H1 (cell line): ENCODE data around the gene SMIM9. TPM values are rescaled to one million over a fixed set of nuclear protein-coding genes. Genes with fewer than 3 reads are reported as not detected.

Source experiments
- EZH2 ChIP-seq: fragments of 200-600 bp; sonication (generic); IDR thresholded peaks from 2 replicates; pipeline ENCODE4 v1.7.1; 2012; ENCODE audit warnings: low read depth, mild to moderate bottlenecking, moderate library complexity, low read length, inconsistent platforms; ENCODE audit not compliant: severe bottlenecking
- GABPA ChIP-seq: IDR thresholded peaks from 2 replicates; pipeline ENCODE4 v1.6.1; 2011; ENCODE audit warnings: mild to moderate bottlenecking, low read length, moderate library complexity, borderline replicate concordance; ENCODE audit not compliant: insufficient read depth
- PHF8 ChIP-seq: fragments of 200-600 bp; sonication (generic); conservative IDR thresholded peaks from 2 replicates; pipeline ENCODE4 v1.7.1; 2012; ENCODE audit warnings: low read depth, mild to moderate bottlenecking, inconsistent platforms, low read length, moderate library complexity
- RNF2 ChIP-seq: fragments of 200-900, 300-1000 bp; sonication (generic); IDR thresholded peaks from 2 replicates; pipeline ENCODE4 v1.7.1; 2016; ENCODE audit warnings: borderline replicate concordance, low read depth, mild to moderate bottlenecking, antibody characterized with exemption, low read length; ENCODE audit not compliant: poor library complexity, severe bottlenecking; ENCODE audit errors: missing control alignments
- RXRA ChIP-seq: IDR thresholded peaks from 2 replicates; pipeline ENCODE4 v1.6.1; 2011; ENCODE audit warnings: low read depth, mild to moderate bottlenecking, low read length, moderate library complexity; ENCODE audit not compliant: insufficient read depth
- polyA plus RNA-seq, 7 experiments: library from polyadenylated mRNA; depleted of rRNA in 3 of 7; stranded (reverse) in 5 of 7; unstranded in 2 of 7; fragments of >200 nt in 5 of 7; fragments of 200-250 nt in 2 of 7; gene quantifications; 1 replicate in 5 of 7; 2 replicates in 1 of 7; 4 replicates in 1 of 7; pipeline versions ENCODE4 v1.2.1 to v1.2.3, GENCODE V29; 2011 to 2013; ENCODE audit warnings: missing spikeins in 2 of 7, mixed read lengths in 2 of 7
- total RNA-seq: library from RNA; stranded (reverse); fragmentation: NEBNext Ultra II Directional; extraction: Animal tissue kit (Norgen Biotek cat#: 25700); gene quantifications from 2 replicates; pipeline ENCODE4 v1.2.1, GENCODE V29; 2021
- TF ChIP-seq, protein P1 (sequence below): fragments of 300-600 bp; sonication (generic); IDR thresholded peaks from 2 replicates; pipeline ENCODE4 v1.7.1; 2012; ENCODE audit warnings: low read length, moderate library complexity, mild to moderate bottlenecking, inconsistent platforms; ENCODE audit not compliant: insufficient replicate concordance

SMIM9 gene
- total and polyA plus RNA-seq, 2 of the 8 experiments (the other 6 are each of a cell fraction or from before 2014, with no cell fraction given) = not detected

DNA sequence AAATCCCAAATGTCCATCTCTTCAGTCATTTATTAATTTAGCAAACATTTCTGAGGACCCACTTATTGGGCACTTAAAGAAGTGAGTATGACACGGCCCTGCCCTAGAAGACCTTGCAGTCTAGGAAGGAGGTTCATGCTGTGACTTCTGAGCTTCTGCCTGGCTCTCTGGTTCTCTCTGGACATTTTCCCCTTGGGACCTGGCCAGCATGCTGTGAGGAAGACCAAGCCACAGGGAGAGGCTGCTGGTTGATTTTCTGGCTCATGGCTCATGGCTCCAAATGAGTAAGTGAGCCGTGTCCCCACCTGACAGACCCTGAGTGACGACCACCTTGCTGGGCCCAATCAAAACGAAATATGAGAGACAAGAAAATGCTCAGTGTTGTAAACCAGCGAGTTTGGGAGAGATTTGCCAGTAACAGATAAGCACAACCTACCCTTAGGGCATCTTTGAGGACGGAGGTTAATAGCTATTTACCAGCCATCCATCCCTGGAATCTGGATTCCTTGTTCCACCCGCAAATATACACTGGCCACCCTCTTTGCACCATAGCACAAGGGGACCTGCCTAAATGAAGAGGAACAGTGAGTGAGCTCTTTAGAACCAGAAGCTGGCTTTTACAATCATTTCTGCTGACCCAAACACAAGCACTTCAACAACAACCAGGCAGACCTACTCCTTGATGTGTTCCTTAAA is 30.1 kb downstream of the SMIM9 start (continued):
- TF ChIP-seq, protein P1, sequence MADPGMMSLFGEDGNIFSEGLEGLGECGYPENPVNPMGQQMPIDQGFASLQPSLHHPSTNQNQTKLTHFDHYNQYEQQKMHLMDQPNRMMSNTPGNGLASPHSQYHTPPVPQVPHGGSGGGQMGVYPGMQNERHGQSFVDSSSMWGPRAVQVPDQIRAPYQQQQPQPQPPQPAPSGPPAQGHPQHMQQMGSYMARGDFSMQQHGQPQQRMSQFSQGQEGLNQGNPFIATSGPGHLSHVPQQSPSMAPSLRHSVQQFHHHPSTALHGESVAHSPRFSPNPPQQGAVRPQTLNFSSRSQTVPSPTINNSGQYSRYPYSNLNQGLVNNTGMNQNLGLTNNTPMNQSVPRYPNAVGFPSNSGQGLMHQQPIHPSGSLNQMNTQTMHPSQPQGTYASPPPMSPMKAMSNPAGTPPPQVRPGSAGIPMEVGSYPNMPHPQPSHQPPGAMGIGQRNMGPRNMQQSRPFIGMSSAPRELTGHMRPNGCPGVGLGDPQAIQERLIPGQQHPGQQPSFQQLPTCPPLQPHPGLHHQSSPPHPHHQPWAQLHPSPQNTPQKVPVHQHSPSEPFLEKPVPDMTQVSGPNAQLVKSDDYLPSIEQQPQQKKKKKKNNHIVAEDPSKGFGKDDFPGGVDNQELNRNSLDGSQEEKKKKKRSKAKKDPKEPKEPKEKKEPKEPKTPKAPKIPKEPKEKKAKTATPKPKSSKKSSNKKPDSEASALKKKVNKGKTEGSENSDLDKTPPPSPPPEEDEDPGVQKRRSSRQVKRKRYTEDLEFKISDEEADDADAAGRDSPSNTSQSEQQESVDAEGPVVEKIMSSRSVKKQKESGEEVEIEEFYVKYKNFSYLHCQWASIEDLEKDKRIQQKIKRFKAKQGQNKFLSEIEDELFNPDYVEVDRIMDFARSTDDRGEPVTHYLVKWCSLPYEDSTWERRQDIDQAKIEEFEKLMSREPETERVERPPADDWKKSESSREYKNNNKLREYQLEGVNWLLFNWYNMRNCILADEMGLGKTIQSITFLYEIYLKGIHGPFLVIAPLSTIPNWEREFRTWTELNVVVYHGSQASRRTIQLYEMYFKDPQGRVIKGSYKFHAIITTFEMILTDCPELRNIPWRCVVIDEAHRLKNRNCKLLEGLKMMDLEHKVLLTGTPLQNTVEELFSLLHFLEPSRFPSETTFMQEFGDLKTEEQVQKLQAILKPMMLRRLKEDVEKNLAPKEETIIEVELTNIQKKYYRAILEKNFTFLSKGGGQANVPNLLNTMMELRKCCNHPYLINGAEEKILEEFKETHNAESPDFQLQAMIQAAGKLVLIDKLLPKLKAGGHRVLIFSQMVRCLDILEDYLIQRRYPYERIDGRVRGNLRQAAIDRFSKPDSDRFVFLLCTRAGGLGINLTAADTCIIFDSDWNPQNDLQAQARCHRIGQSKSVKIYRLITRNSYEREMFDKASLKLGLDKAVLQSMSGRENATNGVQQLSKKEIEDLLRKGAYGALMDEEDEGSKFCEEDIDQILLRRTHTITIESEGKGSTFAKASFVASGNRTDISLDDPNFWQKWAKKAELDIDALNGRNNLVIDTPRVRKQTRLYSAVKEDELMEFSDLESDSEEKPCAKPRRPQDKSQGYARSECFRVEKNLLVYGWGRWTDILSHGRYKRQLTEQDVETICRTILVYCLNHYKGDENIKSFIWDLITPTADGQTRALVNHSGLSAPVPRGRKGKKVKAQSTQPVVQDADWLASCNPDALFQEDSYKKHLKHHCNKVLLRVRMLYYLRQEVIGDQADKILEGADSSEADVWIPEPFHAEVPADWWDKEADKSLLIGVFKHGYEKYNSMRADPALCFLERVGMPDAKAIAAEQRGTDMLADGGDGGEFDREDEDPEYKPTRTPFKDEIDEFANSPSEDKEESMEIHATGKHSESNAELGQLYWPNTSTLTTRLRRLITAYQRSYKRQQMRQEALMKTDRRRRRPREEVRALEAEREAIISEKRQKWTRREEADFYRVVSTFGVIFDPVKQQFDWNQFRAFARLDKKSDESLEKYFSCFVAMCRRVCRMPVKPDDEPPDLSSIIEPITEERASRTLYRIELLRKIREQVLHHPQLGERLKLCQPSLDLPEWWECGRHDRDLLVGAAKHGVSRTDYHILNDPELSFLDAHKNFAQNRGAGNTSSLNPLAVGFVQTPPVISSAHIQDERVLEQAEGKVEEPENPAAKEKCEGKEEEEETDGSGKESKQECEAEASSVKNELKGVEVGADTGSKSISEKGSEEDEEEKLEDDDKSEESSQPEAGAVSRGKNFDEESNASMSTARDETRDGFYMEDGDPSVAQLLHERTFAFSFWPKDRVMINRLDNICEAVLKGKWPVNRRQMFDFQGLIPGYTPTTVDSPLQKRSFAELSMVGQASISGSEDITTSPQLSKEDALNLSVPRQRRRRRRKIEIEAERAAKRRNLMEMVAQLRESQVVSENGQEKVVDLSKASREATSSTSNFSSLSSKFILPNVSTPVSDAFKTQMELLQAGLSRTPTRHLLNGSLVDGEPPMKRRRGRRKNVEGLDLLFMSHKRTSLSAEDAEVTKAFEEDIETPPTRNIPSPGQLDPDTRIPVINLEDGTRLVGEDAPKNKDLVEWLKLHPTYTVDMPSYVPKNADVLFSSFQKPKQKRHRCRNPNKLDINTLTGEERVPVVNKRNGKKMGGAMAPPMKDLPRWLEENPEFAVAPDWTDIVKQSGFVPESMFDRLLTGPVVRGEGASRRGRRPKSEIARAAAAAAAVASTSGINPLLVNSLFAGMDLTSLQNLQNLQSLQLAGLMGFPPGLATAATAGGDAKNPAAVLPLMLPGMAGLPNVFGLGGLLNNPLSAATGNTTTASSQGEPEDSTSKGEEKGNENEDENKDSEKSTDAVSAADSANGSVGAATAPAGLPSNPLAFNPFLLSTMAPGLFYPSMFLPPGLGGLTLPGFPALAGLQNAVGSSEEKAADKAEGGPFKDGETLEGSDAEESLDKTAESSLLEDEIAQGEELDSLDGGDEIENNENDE = no peak
- TF ChIP-seq RXRA = no peak
- TF ChIP-seq RNF2 = no peak
- TF ChIP-seq PHF8 = no peak
- no peak for TF ChIP-seq GABPA
- TF ChIP-seq EZH2 = no peak
